Subcutaneous adipose tissue (tissue), 4 donors: Measurements from ENCODE around the gene KCNH1. TPM values are rescaled to one million over a fixed set of nuclear protein-coding genes. Genes with fewer than 3 reads are reported as not detected.

Experiments
- total RNA-seq, 4 donors: library from RNA; depleted of rRNA; stranded (reverse); fragments of >200 nt; gene quantifications; one replicate each; pipeline ENCODE4 v1.1.0, GENCODE V29; 2016
- TF ChIP-seq, protein P1 (sequence below): fragments of 450-650 bp; IDR thresholded peaks from one replicate; pipeline ENCODE4 v1.5.1; 2016; ENCODE audit warnings: low read depth, mild to moderate bottlenecking, control low read depth, antibody characterized with exemption, moderate library complexity

Gene KCNH1
- total RNA-seq, 4 donors from 2014 or later: 0.44 TPM; not detected in 3

DNA sequence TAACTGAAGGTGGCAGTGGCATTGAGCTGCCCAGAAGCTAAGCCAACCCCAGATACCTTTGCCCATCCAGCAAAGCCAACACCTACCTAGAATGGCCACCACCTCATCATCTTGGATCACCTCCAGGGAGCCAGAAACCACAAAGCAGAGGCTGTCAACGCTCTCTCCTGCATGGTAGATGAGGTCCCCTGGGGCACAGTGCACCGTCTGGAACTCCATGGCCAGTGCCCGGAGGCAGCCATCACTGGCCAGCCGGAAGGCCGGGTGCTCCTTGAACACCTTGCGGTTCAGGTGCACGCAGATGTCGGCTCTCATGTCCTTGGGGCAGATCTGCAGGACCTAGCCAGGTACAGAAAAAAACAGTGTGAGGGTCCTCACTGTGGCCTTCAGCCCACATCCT, 336.5 kb downstream of the KCNH1 start:
- TF ChIP-seq, protein P1, sequence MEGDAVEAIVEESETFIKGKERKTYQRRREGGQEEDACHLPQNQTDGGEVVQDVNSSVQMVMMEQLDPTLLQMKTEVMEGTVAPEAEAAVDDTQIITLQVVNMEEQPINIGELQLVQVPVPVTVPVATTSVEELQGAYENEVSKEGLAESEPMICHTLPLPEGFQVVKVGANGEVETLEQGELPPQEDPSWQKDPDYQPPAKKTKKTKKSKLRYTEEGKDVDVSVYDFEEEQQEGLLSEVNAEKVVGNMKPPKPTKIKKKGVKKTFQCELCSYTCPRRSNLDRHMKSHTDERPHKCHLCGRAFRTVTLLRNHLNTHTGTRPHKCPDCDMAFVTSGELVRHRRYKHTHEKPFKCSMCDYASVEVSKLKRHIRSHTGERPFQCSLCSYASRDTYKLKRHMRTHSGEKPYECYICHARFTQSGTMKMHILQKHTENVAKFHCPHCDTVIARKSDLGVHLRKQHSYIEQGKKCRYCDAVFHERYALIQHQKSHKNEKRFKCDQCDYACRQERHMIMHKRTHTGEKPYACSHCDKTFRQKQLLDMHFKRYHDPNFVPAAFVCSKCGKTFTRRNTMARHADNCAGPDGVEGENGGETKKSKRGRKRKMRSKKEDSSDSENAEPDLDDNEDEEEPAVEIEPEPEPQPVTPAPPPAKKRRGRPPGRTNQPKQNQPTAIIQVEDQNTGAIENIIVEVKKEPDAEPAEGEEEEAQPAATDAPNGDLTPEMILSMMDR: no peak

DNA sequence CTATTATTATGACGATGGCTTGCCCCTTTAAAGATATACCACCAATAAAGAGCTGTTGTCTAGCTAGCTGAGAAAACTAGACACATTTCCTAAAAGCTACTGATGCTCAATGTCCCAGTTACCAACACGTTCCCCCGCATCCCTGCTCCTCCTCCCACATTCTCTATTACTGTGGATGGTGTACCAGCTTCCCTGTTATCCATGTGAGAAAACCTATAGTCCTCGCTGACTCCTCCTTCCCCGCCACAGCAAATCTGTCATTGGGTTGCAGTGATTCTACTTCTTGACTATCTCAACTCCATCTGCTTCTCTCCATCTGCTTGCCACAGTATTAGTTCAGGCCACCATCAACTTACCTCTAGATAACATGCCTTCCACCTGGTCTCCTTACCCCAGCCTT, 337.5 kb downstream of the KCNH1 start:
- TF ChIP-seq, protein P1: no peak

DNA sequence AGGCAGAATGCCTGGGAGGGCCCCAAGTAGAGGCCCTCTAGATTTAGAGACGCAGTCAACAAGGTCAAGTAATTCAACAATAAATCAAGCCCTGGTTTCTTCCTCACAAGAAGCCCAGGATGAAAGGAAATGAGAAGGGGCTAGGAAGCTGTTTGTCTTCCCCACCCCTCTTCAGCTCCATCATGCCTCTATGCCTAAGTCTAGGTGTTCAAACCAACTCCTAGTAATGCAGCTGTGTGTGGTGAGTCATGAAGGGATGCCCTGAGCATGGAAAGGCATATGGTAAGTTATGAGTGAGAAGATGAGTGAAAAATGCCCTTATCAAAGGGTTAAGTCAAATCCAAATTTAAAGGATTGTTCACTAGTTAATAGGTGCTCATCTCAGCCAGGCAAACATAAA, 339.5 kb downstream of the KCNH1 start:
- TF ChIP-seq, protein P1: no peak

DNA sequence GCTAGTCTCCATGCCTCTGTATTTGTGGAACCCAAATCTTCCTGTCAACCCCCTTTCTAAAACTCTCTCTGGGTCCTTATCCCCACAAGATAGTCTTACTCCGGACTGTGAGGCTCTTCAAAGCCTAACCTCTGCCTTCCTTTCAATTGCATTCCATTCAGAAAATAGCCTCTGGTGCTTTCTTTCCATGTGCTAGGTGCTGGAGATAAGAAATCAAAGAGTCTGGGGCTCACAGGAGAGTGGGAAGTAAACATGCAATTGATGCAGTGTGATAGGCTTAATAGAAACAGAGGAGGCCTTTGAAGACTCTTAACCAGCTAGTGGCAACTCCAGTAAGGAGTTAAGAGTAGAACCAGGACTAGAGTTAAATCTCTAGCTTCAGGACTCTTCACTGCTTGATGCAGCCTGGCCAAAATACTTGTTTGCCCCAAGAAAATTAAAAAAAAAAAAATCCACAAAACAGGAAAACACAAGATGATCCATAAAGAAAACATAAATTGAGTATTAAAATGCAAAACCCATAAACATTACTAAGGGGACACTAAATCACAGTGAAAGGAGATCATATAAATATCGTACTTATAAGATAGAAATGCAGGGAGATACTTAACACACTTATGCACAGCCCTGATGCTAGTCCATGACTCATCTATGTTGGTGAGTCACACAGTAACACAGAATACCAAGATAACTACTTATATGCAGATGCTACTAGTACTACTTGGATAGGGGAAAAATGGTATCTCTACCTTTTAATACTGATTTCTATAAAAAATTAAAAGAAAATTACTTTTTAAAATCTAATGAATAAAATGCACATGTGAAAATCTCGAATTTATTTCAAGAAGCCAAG, 341.5 kb downstream of the KCNH1 start:
- TF ChIP-seq, protein P1: no peak

DNA sequence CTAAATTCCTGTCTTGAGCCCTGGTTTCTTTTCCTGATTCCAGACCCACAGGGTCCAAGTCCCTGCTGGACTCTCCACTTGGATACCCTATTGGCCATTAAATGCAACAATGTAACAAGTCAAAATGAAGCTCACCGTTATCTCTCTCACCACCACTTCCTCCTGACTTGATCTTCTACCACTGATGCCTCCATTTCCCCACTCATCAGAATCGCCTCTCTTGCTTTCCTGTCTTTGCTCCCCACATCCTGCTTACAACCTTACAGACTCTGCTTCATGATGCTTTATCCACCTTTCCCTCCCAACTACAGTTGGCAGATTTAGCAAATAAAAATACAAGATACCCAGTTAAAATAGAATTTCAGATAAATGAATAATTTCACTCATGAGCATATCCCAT, 343.8 kb downstream of the KCNH1 start:
- TF ChIP-seq, protein P1: no peak

DNA sequence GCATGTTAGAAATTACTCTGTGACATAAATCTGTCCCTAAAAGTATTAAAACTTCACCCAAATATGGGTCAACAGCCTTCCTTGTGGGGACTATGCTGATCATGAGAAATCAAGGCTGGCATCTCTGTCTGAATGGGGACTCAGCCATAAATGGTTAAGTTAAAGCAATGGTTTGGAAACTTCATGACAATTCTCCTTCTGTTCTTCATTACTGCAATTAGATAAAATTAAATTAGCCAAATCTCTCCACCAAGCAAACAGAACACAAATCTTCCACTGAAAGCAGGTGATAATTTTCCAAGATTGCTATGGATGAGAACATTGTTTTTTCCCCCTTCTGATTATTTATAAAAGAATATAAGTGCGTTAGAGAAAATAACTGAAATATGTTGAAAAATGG, 346.1 kb downstream of the KCNH1 start:
- TF ChIP-seq, protein P1: no peak

DNA sequence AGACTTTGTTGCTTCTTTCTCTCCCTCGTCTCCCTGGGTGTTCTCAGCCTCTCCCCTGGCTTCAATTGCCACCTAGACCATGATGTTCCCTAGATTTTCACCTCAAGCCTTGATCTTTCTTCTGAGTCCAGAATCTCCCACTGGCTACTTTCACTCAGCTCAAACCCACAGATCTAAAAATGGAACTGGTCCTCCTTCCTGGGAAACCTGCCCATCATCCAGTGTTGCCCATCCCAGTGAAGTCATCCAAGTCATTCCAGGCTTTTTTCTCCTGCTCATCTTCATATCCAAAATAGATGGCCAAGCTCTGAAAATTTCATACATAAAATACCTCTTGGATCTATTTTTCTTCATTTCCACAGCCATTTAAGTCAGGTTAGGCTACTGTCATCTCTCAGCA, 347.4 kb downstream of the KCNH1 start:
- TF ChIP-seq, protein P1: no peak
